Effector memory CD4-positive, alpha-beta T cell (primary cell): ENCODE measurements around the gene PLXNA4.

Experiments
- DNase-seq, 3 donors: peaks; one replicate each; pipeline ENCODE4 v3.0.0-alpha.2; 2020
- H3K27ac ChIP-seq: 2 replicates; pipeline ENCODE4 v1.7.0; 2013; ENCODE audit warnings: mild to moderate bottlenecking, low read length, moderate library complexity; ENCODE audit not compliant: insufficient read depth, poor library complexity, severe bottlenecking
- H3K27me3 ChIP-seq: replicated peaks from 2 replicates; pipeline ENCODE4 v1.7.0; 2013; ENCODE audit warnings: mild to moderate bottlenecking, low read length; ENCODE audit not compliant: insufficient read depth, control insufficient read depth, poor library complexity, severe bottlenecking
- H3K36me3 ChIP-seq: 2 replicates; pipeline ENCODE4 v1.7.0; 2013; ENCODE audit warnings: mild to moderate bottlenecking, low read length, moderate library complexity; ENCODE audit not compliant: control insufficient read depth, insufficient read depth
- H3K4me1 ChIP-seq: 2 replicates; pipeline ENCODE4 v1.7.0; 2013; ENCODE audit warnings: low read length, mild to moderate bottlenecking; ENCODE audit not compliant: control insufficient read depth, insufficient read depth, poor library complexity, severe bottlenecking
- H3K4me3 ChIP-seq: 2 replicates; pipeline ENCODE4 v1.7.0; 2013; ENCODE audit warnings: low read length, low read depth, mild to moderate bottlenecking; ENCODE audit not compliant: insufficient read depth, poor library complexity, severe bottlenecking
- H3K9me3 ChIP-seq: 2 replicates; pipeline ENCODE4 v1.7.0; 2013; ENCODE audit warnings: mild to moderate bottlenecking, low read length, moderate library complexity; ENCODE audit not compliant: control insufficient read depth

The PLXNA4 gene

DNA sequence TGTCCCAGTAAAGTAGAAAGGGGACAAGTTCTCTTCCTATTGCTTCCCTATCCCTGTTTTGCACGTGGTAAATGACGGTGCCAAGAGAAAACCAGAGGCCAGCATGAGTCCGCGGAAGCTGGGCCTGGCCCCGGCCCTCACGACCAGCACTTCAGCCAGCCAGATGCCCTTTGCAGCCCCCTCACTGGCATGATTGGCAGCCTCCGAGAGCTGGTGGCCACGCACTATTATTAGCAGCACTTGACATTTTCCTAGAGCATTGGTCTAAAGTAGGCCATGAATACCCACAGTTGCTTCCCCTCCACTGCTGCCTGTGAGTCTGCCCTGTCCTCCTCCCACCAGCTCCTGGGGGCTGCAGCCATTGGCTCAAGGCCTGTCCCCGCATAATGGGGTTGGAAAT, 369.1 kb downstream of the PLXNA4 start:
- Histone ChIP-seq H3K4me3 (no peak overlapping the region), H3K36me3 (no peaks in the 10 kb centered on the region), H3K4me1 (no peaks in the 10 kb centered on the region), H3K9me3 (no peaks in the 10 kb centered on the region), H3K27me3 (no peaks in the 10 kb centered on the region), H3K27ac (no peak overlapping the region)
- no peak for DNase-seq

DNA sequence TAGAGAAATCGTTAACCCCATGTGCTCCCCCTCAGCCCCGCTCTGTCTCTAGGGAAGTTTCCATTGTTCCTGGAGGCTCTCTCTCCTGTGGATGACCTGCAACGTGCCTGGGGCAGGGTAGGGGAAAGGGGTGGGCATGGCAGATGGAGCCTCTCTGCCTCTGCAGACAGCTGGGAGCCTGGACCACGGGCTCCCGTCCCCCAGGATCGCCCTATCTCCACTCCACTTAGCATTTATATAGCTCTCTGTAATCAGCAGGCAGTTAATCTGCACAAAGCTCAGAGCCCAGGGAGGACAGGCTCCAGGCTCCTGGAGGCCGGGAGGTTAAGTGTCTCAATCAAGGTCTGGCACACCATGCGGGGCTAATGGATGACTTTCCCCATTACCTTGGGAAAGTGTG, 369.7 kb downstream of the PLXNA4 start:
- Histone ChIP-seq H3K36me3 (no peaks in the 10 kb centered on the region), H3K4me1 (no peaks in the 10 kb centered on the region), H3K27ac (no peak overlapping the region), H3K4me3 (no peak overlapping the region), H3K9me3 (no peaks in the 10 kb centered on the region), H3K27me3 (no peaks in the 10 kb centered on the region)
- DNase-seq, result no peak

DNA sequence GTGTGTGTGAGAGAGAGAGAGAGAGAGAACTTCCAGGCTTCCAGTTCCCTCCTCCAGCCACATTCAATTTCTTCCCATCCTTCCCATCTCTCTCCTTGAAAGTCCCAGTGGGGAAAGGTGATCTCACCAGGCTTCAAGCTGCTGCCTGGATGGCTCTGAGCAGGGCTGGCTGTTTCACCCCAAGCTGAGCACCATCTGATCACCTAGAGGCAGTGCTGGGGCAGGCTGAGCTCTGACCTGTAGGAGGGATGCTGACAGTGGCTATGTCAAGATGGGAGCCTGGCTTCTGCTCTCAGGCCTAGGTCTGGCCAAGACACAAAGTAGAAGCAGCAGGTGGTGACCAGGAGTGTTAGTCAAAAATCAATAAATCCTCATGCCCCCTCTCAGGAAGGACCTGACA, 370.8 kb downstream of the PLXNA4 start:
- Histone ChIP-seq H3K27me3 (no peaks in the 10 kb centered on the region), H3K9me3 (no peaks in the 10 kb centered on the region), H3K27ac (no peak overlapping the region), H3K36me3 (no peaks in the 10 kb centered on the region), H3K4me3 (no peak overlapping the region), H3K4me1 (no peaks in the 10 kb centered on the region)
- no peak for DNase-seq

DNA sequence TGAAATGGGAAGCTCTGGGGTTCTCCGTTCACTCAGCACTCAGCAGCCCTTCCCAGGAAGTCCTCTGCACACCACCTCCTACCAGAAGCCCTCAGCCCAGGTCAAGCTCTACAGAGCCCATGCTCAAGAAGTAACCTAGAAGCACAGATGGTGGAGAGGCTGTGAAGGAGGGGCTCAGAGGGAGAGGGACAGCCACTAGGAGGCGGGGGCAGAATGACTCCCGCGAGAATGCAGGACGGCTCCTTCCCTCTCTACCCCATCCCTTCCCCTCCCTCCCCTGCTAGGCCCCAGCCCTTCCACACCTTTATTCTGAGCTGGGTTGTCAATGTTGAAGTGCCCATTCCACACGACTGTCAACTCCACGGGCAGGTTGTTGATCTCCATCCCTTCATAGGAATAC, 373.2 kb downstream of the PLXNA4 start:
- no peaks in the 10 kb centered on the region for H3K27me3 ChIP-seq
- no peaks in the 10 kb centered on the region for H3K9me3 ChIP-seq
- no peaks in the 10 kb centered on the region for H3K36me3 ChIP-seq
- H3K4me3 ChIP-seq, result no peak overlapping the region
- no peak for DNase-seq
- no peaks in the 10 kb centered on the region for H3K4me1 ChIP-seq
- no peak overlapping the region for H3K27ac ChIP-seq

DNA sequence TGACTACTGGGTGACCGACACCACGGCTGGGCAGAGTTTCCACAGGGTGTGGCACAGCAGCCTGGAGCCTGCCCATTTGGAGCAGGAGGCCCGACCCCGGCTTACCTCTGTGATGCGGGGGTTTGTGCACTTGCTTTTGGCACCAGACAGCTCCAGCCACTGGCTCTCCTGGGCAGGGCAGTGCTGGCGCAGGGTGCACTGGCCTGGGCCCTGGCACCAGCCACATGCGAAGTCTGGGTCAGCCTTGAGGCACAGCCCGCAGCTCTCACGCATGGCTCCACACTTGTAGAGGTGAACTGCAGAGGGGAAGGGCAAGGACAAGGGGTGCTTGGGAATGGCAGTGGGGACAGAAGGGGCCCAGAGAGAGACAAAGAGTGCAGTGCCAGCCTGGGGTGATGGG, 373.7 kb downstream of the PLXNA4 start:
- no peaks in the 10 kb centered on the region for H3K27me3 ChIP-seq
- no peaks in the 10 kb centered on the region for H3K4me1 ChIP-seq
- no peak overlapping the region for H3K4me3 ChIP-seq
- no peak for DNase-seq
- H3K27ac ChIP-seq, result no peak overlapping the region
- no peaks in the 10 kb centered on the region for H3K9me3 ChIP-seq
- no peaks in the 10 kb centered on the region for H3K36me3 ChIP-seq

DNA sequence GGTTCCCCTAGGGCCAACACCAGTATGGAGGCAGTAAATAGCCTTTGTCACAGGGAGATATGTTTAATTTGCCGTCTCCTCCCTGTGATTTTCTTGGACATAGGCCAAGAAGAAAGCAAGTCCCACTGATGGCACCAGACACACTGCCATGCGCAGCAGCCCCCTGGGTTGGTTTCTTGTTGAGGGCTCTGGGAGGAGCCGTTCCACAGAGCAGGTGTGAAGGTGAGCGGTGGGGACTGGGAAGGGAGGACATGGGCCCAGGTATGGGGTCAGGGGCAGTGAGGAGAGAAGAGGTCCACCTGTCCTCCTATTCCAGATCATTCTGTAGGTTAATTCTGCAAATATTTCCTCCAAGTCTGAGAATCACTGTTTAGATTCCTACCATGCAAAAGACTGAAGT, 376.1 kb downstream of the PLXNA4 start:
- no peak for DNase-seq
- H3K4me3 ChIP-seq, result no peak overlapping the region
- no peak overlapping the region for H3K27ac ChIP-seq
- H3K36me3 ChIP-seq, result no peaks in the 10 kb centered on the region
- H3K4me1 ChIP-seq, result no peaks in the 10 kb centered on the region
- no peaks in the 10 kb centered on the region for H3K27me3 ChIP-seq
- no peaks in the 10 kb centered on the region for H3K9me3 ChIP-seq

DNA sequence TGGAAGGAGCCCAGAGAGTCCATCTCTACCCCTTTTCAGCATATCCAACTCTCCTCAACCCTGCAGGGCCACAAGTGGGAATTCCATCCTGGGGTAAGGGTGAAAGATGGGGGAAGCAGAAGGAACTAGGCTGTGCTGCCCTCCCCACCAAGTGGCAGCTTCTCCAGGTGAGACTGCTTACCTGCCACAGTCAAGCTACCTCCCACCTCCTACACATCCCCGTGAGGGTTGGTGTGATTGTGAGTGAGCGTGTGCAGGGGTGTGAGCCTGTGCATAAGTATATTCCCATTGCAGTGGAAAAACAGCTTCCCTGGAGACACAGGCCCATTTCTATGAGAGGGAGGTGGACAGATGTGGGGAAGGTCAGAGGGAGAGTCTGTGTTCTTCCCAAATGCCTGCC, 376.6 kb downstream of the PLXNA4 start:
- no peak overlapping the region for H3K4me3 ChIP-seq
- DNase-seq, result no peak
- no peaks in the 10 kb centered on the region for H3K27me3 ChIP-seq
- no peaks in the 10 kb centered on the region for H3K9me3 ChIP-seq
- no peaks in the 10 kb centered on the region for H3K36me3 ChIP-seq
- no peaks in the 10 kb centered on the region for H3K4me1 ChIP-seq
- H3K27ac ChIP-seq, result no peak overlapping the region

DNA sequence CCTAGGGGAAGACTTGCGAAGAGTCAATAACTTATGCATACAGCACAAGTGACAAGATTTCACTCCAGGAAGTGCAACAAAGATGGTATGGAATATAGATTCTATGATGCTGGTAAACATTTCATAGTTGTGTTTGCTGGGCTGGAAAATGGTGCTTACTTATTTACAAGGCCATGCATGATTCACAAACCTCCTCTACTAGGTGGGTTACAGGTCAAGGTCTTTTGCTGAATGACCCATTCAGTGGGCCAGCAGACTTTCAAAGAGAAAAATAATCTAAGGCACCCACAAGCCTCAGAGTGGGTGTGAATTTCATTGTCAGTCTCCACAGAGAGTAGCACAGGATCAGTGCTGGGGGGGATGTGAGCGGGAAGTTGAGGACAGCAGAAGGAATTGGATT, 378.5 kb downstream of the PLXNA4 start:
- no peaks in the 10 kb centered on the region for H3K27me3 ChIP-seq
- DNase-seq, result no peak
- no peaks in the 10 kb centered on the region for H3K9me3 ChIP-seq

DNA sequence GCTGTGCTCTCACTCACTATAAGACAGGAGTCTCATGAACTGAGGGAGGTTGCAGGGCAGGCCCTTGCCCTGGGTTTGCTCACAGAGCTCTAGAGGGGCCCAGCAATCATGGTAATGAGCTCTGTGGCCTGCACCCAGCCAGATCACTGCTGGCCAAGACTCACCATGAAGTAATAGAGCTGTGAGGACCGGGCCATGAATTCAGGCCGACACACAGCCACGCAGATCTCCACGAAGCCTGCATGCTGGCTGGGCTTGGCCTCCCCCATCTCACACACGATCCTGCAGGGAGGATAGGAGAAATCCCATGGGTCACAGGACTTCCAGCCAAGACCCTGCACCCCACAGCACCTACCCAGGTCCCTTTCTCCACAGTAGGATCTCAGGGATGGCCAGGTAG, 382.4 kb downstream of the PLXNA4 start:
- no peaks in the 10 kb centered on the region for H3K4me1 ChIP-seq
- no peak for DNase-seq
- no peaks in the 10 kb centered on the region for H3K9me3 ChIP-seq
- no peak overlapping the region for H3K4me3 ChIP-seq
- H3K27me3 ChIP-seq, result no peaks in the 10 kb centered on the region
- H3K36me3 ChIP-seq, result no peaks in the 10 kb centered on the region
- H3K27ac ChIP-seq, result no peak overlapping the region

More for the DNA sequence above, 378.5 kb downstream of the PLXNA4 start:
- Histone ChIP-seq H3K4me1 (no peaks in the 10 kb centered on the region), H3K4me3 (no peak overlapping the region), H3K36me3 (no peaks in the 10 kb centered on the region), H3K27ac (no peak overlapping the region)

DNA sequence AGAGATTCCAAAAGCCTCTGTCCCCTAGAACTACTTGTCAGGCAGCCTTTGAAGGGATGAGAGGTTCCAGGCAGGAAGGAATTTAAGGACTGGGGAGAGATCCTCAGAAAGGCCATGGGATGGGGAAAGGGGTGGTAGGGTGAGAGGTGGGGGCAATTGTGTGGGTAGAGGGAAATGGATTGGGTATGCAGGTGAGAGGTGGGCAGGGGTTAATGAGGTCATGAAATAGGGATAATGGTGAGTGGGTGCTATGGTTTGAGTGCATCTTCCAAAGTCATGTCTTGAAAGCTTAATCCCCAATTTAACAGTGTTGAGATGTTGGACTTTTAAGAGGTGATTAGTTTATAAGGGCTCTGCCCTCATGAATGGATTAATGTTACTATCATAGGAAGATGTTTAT, 383.5 kb downstream of the PLXNA4 start:
- no peak for DNase-seq
- Histone ChIP-seq H3K4me1 (no peaks in the 10 kb centered on the region), H3K9me3 (no peaks in the 10 kb centered on the region)

DNA sequence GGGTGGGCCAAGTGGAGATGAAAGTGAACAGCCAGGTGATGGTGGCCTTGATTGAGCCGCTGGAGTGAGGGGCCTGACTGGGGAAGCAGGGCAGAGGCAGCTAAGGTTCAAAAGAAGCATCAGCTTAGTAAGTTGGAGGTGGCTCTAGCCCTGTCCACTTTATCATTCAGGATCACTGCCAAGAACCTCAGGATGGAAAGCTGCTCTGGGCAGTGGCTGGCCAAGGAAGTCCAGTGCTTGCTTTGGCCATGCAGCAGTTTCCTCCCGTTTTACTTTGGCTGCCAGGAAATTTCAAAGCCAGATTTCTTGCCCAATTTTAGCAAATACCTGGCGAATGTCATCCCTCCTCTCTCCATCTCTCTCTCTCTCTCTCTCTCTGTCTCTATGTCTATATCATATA, 384.9 kb downstream of the PLXNA4 start:
- no peaks in the 10 kb centered on the region for H3K27me3 ChIP-seq
- no peaks in the 10 kb centered on the region for H3K36me3 ChIP-seq
- H3K4me3 ChIP-seq, result no peak overlapping the region
- DNase-seq, result no peak
- no peaks in the 10 kb centered on the region for H3K4me1 ChIP-seq
- H3K9me3 ChIP-seq, result no peaks in the 10 kb centered on the region
- no peak overlapping the region for H3K27ac ChIP-seq

More for the DNA sequence above, 383.5 kb downstream of the PLXNA4 start:
- H3K27me3 ChIP-seq, result no peaks in the 10 kb centered on the region
- no peaks in the 10 kb centered on the region for H3K36me3 ChIP-seq
- H3K27ac ChIP-seq, result no peak overlapping the region
- no peak overlapping the region for H3K4me3 ChIP-seq
